Camera-type eye (tissue), 1 donor: ENCODE results near the gene CCDC182. TPM values are rescaled to one million over a fixed set of nuclear protein-coding genes. Genes with fewer than 3 reads are reported as not detected.

Experiments used
- total RNA-seq: library from RNA; depleted of rRNA; stranded (reverse); fragments of >200 nt; gene quantifications from one replicate; pipeline ENCODE4 v1.2.3, GENCODE V29; 2014

The CCDC182 gene
- total RNA-seq, result not detected

DNA sequence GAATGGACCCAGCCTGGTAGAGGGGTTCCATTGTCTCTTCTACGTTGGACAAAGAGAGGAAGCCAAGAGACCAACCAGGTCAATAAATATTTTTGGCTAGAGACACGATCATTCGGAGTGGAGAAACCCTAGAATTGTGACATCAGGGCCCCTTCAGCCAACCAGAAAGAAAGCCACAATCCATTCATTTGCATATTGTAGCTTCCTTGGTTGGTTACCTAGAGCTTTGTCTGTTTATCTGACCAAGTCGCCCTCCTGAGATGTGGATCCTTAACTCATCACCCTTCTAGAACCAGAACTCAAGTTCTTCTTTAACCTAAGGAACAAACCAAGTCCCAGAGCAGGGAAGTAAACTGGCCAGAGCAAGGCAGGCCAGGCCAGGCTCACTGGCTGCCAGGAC lies at the start of gene CCDC182:
Gene CCDC182 (minus strand): TSS at position 58 of the 400 bp plus-strand sequence. CDS start 27 bp downstream, at position 31.

Other genes with a start within 250 kb of the CCDC182 start
- gene MRPS23, start 104.7 kb upstream of the CCDC182 start, total RNA-seq, result 21.9 TPM
- gene CUEDC1, start 210.1 kb upstream of the CCDC182 start, total RNA-seq, result 37.1 TPM
- gene VEZF1, start 243.0 kb upstream of the CCDC182 start, total RNA-seq, result 150 TPM